ENCODE results near the gene HOXA7. TPM values are rescaled to one million over a fixed set of nuclear protein-coding genes. Genes with fewer than 3 reads are reported as not detected.

HOXA7 gene
- polyA plus RNA-seq, 1 donor = 2.3 TPM

- no peak for DNase-seq
- Histone ChIP-seq H3K27me3 (ENCODE audit: control insufficient read depth, insufficient read depth, low read length) (peaks cover 89% of the 10 kb centered on the region), H3K9me3 (ENCODE audit: control insufficient read depth, low read depth, low read length) (peaks cover 15% of the 10 kb centered on the region), H3K4me1 (ENCODE audit: control insufficient read depth, insufficient read depth, low read length) (peaks cover 20% of the 10 kb centered on the region), H3K27ac (ENCODE audit: low read length) (no peak overlapping the region), H3K4me3 (ENCODE audit: low read length) (no peak overlapping the region), H3K36me3 (ENCODE audit: control insufficient read depth, insufficient read depth, low read length) (no peaks in the 10 kb centered on the region)
- WGBS (ENCODE audit: insufficient coverage, low lambda C conversion rate) = no CpG with 5 or more reads among the region's 14 CpGs
These were observed 44.5 kb upstream of the HOXA7 start for GRCh38 chr7:27200761-27201579.

DNA sequence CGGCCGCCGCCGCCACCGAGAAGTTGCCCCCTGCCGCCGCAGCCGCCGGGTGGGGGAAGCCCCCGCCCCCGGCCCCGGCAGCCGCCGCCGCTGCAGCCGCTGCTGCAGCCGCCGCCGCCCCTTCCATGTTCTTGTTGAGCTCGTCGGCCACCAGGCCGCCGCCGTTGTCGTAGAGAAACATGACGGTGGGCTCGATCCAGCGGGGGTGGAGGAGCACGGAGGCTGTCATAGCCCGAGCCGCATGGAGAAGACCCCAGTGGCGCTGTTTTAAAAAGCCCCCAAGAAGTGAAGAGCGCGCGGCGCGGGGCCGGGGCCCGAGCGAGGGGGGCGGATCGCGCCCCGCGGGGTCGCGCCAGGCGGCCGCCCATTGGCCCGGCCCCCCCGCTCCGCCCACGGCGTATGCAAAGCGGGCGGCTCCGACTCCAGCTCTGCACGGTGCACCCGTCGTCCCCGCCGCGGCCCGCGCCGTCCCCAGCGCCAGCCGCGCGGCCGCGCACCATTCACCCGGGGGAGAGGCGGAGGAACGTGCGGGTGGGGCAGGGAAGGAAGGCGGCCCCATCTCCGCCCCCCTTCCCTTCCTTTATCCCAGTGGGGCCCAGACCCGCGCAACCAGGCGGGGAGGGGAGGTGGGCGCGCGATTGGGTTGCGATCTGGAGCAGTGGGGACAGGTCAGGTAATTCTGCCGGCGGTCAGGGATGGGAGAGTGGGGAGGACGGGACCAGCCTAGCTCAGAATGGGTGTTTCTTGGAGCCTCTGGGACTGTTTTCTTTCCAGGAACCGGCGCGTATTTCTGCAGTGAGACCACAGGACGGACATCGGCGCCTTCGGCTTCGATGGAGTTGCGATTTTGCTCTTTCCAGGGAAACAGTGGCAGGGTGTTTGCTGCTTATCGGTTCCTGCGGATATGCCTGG, 43.6 kb upstream of the HOXA7 start, which contains the start of gene HOXA13:
Gene HOXA13 (minus strand): TSS at position 243 of the 912 bp plus-strand sequence. CDS start 14 bp downstream, at position 229.
- WGBS (ENCODE audit: insufficient coverage, low lambda C conversion rate) = no CpG with 5 or more reads among the region's 99 CpGs
- H3K27ac ChIP-seq (ENCODE audit: low read length) = no peak within 1 kb of the TSS
- peaks cover 17% of the 10 kb centered on the region for H3K4me1 ChIP-seq (ENCODE audit: control insufficient read depth, insufficient read depth, low read length)
- H3K27me3 ChIP-seq (ENCODE audit: control insufficient read depth, insufficient read depth, low read length) = peaks cover 88% of the 10 kb centered on the region
- H3K36me3 ChIP-seq (ENCODE audit: control insufficient read depth, insufficient read depth, low read length) = no peaks in the 10 kb centered on the region
- DNase-seq = no peak
- H3K4me3 ChIP-seq (ENCODE audit: low read length) = peak within 1 kb of the TSS; percentile 8
- H3K9me3 ChIP-seq (ENCODE audit: control insufficient read depth, low read depth, low read length) = peaks cover 12% of the 10 kb centered on the region

- H3K9me3 ChIP-seq (ENCODE audit: control insufficient read depth, low read depth, low read length) = peaks cover 8% of the 10 kb centered on the region
- H3K27me3 ChIP-seq (ENCODE audit: control insufficient read depth, insufficient read depth, low read length) = peaks cover 88% of the 10 kb centered on the region
These were observed 42.7 kb upstream of the HOXA7 start for GRCh38 chr7:27198871-27199801.

DNA sequence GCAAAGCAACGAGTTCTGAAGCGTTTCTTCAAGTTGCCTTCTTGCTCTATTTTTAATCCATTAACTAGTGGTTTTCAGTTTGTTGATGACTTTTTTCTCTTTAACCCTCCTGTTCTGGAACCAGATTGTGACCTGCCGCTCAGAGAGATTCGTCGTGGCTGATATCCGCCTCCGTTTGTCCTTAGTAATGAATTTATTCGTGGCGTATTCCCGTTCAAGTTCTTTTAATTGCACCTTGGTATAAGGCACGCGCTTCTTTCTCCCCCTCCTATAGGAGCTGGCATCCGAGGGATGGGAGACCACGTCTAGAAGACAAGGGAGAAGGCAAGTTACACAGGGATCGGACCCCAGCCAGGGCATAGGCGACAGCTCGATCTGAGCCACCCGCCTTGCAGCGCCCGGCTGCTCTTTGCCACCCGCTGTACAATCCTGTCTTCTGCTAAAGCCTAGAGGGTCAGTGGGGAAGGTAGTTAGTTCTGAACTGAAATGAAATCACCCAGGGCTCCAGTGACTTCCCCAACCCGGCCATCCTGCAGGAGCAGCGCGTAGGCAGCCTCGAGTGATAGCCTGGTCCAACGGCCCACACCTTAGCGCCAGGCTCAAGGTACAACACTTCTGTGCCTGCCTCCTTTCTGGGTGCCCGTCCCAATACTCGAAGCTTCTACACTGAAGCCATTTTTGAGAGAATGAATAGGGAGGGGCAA, 41.8 kb upstream of the HOXA7 start:
- no peak overlapping the region for H3K4me3 ChIP-seq (ENCODE audit: low read length)
- no peak overlapping the region for H3K27ac ChIP-seq (ENCODE audit: low read length)
- WGBS (ENCODE audit: insufficient coverage, low lambda C conversion rate) = 11% methylated on average over 2 of the region's 29 CpGs
- H3K9me3 ChIP-seq (ENCODE audit: control insufficient read depth, low read depth, low read length) = peaks cover 8% of the 10 kb centered on the region
- H3K27me3 ChIP-seq (ENCODE audit: control insufficient read depth, insufficient read depth, low read length) = peaks cover 88% of the 10 kb centered on the region
- H3K36me3 ChIP-seq (ENCODE audit: control insufficient read depth, insufficient read depth, low read length) = no peaks in the 10 kb centered on the region
- H3K4me1 ChIP-seq (ENCODE audit: control insufficient read depth, insufficient read depth, low read length) = peaks cover 13% of the 10 kb centered on the region
- no peak for DNase-seq

More at GRCh38 chr7:27198871-27199801, 42.7 kb upstream of the HOXA7 start:
- WGBS (ENCODE audit: insufficient coverage, low lambda C conversion rate) = no CpG with 5 or more reads among the region's 93 CpGs
- Histone ChIP-seq H3K4me1 (ENCODE audit: control insufficient read depth, insufficient read depth, low read length) (peaks cover 13% of the 10 kb centered on the region), H3K4me3 (ENCODE audit: low read length) (no peak overlapping the region), H3K27ac (ENCODE audit: low read length) (no peak overlapping the region), H3K36me3 (ENCODE audit: control insufficient read depth, insufficient read depth, low read length) (no peaks in the 10 kb centered on the region)
- peak in 1 of 2 donors; percentile 32 for DNase-seq

DNA sequence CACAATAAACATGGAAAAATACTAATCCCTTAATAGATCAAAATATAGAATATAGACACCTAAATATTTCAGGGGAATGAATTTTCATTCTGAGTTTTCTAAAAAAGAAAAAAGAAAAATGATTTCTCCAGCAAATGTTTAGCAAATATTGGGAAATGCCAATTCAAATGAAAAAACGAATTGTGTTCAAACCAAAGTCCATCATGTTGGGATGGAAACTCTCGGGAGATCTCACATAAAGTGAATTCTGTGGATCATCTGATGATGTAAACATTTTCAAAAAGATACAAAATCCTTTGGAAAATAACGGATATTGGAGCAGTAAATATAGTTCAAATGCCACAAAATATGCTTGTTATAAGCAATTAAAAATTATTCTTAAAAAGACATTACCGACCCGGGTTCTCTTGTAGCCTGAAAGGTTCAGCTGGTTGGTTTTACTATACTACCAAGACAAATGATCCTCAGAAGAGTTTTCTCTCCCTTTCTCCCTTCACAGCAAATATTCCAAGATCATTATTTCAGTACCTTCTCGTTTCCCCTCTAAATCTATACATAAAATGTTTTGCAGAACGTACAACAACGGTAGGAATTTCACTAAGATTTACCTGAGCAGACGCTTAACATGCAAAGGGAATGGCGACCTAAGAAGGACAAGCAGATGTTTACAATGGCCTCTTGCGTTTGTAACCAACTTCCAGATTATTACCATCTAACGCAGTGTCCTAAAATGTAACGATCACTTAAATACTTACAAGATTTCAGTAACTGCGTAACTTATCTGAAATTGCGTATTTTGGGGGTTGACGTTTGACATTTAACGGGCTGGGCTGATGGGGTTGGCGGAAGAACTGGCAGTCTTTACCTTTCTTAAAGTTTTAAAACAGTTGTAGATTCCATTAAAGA, 40.9 kb upstream of the HOXA7 start:
- WGBS (ENCODE audit: insufficient coverage, low lambda C conversion rate) = 25% methylated on average over 3 of the region's 18 CpGs
- Histone ChIP-seq H3K9me3 (ENCODE audit: control insufficient read depth, low read depth, low read length) (peaks cover 12% of the 10 kb centered on the region), H3K4me1 (ENCODE audit: control insufficient read depth, insufficient read depth, low read length) (peaks cover 15% of the 10 kb centered on the region), H3K36me3 (ENCODE audit: control insufficient read depth, insufficient read depth, low read length) (no peaks in the 10 kb centered on the region), H3K27me3 (ENCODE audit: control insufficient read depth, insufficient read depth, low read length) (peaks cover 88% of the 10 kb centered on the region), H3K4me3 (ENCODE audit: low read length) (no peak overlapping the region), H3K27ac (ENCODE audit: low read length) (no peak overlapping the region)
- no peak for DNase-seq

- peaks cover 88% of the 10 kb centered on the region for H3K27me3 ChIP-seq (ENCODE audit: control insufficient read depth, insufficient read depth, low read length)
- no peaks in the 10 kb centered on the region for H3K36me3 ChIP-seq (ENCODE audit: control insufficient read depth, insufficient read depth, low read length)
- no peak overlapping the region for H3K27ac ChIP-seq (ENCODE audit: low read length)
- peaks cover 16% of the 10 kb centered on the region for H3K9me3 ChIP-seq (ENCODE audit: control insufficient read depth, low read depth, low read length)
- no peak overlapping the region for H3K4me3 ChIP-seq (ENCODE audit: low read length)
- WGBS (ENCODE audit: insufficient coverage, low lambda C conversion rate) = 0% methylated on average over 2 of the region's 6 CpGs
- DNase-seq = peak; percentile 60 to 66
- peaks cover 12% of the 10 kb centered on the region for H3K4me1 ChIP-seq (ENCODE audit: control insufficient read depth, insufficient read depth, low read length)
These were observed 39.9 kb upstream of the HOXA7 start for GRCh38 chr7:27196287-27196767.

DNA sequence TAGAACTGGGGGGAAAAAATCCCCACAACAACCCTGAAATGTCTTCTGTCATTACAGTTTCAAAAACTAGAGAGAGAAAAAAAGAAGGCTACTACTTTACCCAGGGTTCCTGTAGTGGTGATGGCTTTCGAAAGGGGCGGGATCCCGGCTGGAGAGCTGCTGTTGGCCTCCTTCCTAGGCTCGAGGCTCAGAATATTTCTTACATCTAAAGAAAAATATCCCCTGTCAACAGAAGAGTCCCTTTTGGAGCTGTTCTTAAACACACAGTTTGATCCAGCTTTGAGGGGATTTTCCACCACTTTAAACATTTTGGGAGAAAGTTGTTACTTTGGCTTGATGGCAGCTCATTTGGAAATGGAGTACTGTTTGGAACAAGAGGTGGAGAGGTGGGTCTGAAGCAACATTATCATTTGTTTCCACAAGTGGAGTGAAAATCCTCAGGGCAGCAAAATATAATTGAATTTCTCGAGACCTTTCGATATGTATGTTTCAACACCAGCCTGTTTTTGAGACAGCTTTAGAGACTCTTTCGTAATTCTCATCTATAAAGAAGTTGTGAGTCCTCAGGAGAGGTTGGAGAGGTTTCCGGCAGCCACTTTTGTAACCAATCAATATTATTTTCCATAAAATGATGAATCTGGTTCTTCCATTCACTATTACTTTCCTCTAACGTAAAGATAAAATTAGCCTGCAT, 38.4 kb upstream of the HOXA7 start:
- Histone ChIP-seq H3K9me3 (ENCODE audit: control insufficient read depth, low read depth, low read length) (peaks cover 16% of the 10 kb centered on the region), H3K36me3 (ENCODE audit: control insufficient read depth, insufficient read depth, low read length) (no peaks in the 10 kb centered on the region), H3K27ac (ENCODE audit: low read length) (no peak overlapping the region), H3K4me1 (ENCODE audit: control insufficient read depth, insufficient read depth, low read length) (peaks cover 2% of the 10 kb centered on the region), H3K4me3 (ENCODE audit: low read length) (no peak overlapping the region), H3K27me3 (ENCODE audit: control insufficient read depth, insufficient read depth, low read length) (peaks cover 89% of the 10 kb centered on the region)
- 57% methylated on average over 4 of the region's 9 CpGs for WGBS (ENCODE audit: insufficient coverage, low lambda C conversion rate)
- no peak for DNase-seq

DNA sequence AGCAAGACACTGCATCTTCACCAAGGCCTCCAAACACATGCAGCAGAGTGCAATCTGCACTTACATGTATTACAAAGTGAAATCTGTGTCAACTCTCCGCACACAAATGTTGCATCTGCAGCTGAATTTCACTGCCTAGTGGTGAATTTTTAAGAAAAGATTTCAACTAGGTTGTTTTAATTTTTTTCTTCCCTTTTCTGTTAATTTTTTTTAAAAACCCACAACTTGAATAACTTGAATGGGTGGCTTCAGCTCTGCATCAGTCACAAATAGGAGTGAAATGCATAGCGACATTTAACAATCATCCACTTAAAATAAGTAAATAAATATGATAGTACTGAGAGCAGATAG, 37.5 kb upstream of the HOXA7 start:
- WGBS (ENCODE audit: insufficient coverage, low lambda C conversion rate) = no CpG with 5 or more reads among the region's 2 CpGs
- Histone ChIP-seq H3K4me3 (ENCODE audit: low read length) (no peak overlapping the region), H3K36me3 (ENCODE audit: control insufficient read depth, insufficient read depth, low read length) (no peaks in the 10 kb centered on the region), H3K27me3 (ENCODE audit: control insufficient read depth, insufficient read depth, low read length) (peaks cover 93% of the 10 kb centered on the region), H3K9me3 (ENCODE audit: control insufficient read depth, low read depth, low read length) (peaks cover 17% of the 10 kb centered on the region), H3K4me1 (ENCODE audit: control insufficient read depth, insufficient read depth, low read length) (peaks cover 2% of the 10 kb centered on the region), H3K27ac (ENCODE audit: low read length) (no peak overlapping the region)
- DNase-seq = no peak
